SK-N-MC (cell line): ENCODE measurements around the gene ENPP7.

Experiments
- DNase-seq: peaks from one replicate; pipeline ENCODE4 v3.0.0-alpha.2; 2011; ENCODE audit warnings: low read depth, low spot score
- H3K27ac ChIP-seq: fragments of 200-600 bp; sonication (generic); 2 replicates; pipeline ENCODE4 v1.5.1; 2016; ENCODE audit warnings: mixed run types
- H3K36me3 ChIP-seq: fragments of 200-600 bp; sonication (generic); 2 replicates; pipeline ENCODE4 v1.6.1; 2017; ENCODE audit warnings: antibody characterized with exemption, low read length, mixed read lengths; ENCODE audit not compliant: insufficient read depth
- H3K4me3 ChIP-seq: fragments of 200-600 bp; sonication (generic); 2 replicates; pipeline ENCODE4 v1.5.1; 2016
- H3K9ac ChIP-seq: fragments of 200-600 bp; sonication (generic); 2 replicates; pipeline ENCODE4 v1.8.0; 2017; ENCODE audit warnings: mixed run types, mixed read lengths; ENCODE audit not compliant: insufficient read length
- H3K9me3 ChIP-seq: fragments of 200-600 bp; sonication (generic); 2 replicates; pipeline ENCODE4 v1.6.1; 2017; ENCODE audit warnings: low read depth, mild to moderate bottlenecking, antibody characterized with exemption, low read length, moderate library complexity, mixed read lengths
- EZH2 ChIP-seq: fragments of 200-600 bp; sonication (generic); IDR thresholded peaks from one replicate; pipeline ENCODE4 v1.6.1; 2017; ENCODE audit warnings: antibody characterized with exemption
- FOXP2 ChIP-seq: optimal IDR thresholded peaks from 2 replicates; pipeline ENCODE3; 2011; ENCODE audit warnings: mild to moderate bottlenecking, moderate library complexity; ENCODE audit not compliant: insufficient read depth; ENCODE audit errors: extremely low read length, control extremely low read depth
- POLR2AphosphoS5 ChIP-seq: IDR thresholded peaks from 2 replicates; pipeline ENCODE4 v1.6.1; 2012; ENCODE audit warnings: mild to moderate bottlenecking, low read depth, low read length, borderline replicate concordance

The ENPP7 gene

DNA sequence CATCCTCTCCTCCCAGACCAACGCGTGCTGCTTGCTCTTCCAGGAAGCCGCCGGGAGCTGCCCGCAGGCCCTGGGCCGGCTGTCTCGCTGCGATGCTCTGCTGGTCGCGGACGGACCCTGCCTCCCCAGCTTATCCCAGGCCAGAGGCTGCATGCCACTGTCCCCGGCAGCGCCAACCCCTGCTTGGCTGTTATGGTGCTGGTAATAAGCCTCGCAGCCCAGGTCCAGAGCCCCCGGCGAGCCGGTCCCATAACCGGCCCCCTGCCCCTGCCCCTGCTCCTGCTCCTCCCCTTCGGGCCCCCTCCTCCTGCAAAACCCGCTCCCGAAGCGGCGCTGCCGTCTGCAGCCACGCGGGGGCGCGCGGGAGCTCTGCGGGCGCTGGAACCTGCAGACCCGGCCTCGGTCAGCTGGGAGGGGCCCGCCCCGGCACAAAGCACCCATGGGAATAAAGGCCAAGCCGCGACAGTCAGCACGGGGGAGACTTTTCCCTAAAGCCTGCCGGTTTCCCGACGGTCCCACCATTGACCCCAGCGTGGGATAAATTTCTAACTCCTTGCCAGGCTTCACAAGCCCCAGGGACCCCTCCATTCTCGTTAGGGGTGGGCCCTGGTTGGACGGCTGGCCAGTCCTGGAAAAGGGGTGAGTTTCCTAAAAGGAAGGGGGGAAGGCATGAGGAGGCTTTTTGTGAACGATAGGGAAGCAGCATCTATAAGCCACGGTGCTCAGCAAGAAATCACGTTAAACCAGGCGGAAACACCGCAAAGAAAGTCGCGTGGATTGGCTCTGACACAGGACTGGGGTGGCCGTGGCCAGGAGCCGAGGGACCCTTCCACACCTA, 11.2 kb downstream of the ENPP7 start:
- DNase-seq: no peak
- Histone ChIP-seq H3K9me3 (no peaks in the 10 kb centered on the region), H3K27ac (no peak overlapping the region)

DNA sequence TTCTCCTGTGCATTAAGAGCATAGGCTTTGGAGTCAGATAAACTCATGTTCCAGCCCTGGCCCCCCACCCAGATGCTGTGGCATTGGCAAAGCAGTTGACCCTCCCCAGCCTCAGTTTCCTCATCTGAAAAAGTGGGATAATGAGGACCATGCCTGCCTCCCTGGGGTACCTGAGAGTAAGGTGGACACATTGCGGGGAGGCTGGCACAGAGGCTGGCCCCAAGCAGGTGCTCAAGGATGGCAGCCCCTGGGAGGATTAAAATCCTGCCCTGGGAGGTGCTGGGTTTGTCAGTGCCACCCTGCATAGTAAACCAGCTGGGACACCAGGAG, 11.8 kb downstream of the ENPP7 start:
- Histone ChIP-seq H3K9ac (no peak overlapping the region), H3K36me3 (no peaks in the 10 kb centered on the region), H3K4me3 (no peak overlapping the region), H3K9me3 (no peaks in the 10 kb centered on the region), H3K27ac (no peak overlapping the region)
- TF ChIP-seq FOXP2 (no peak), EZH2 (no peak), POLR2AphosphoS5 (no peak)
- no peak for DNase-seq

More for the DNA sequence above, 11.2 kb downstream of the ENPP7 start:
- Histone ChIP-seq H3K4me3 (peak overlapping the region; percentile 74), H3K9ac (peak overlapping the region; percentile 51), H3K36me3 (no peaks in the 10 kb centered on the region)
- no peak for TF ChIP-seq EZH2
- TF ChIP-seq FOXP2: no peak
- TF ChIP-seq POLR2AphosphoS5: no peak

- Histone ChIP-seq H3K4me3 (no peak overlapping the region), H3K27ac (no peak overlapping the region), H3K9me3 (no peaks in the 10 kb centered on the region), H3K9ac (no peak overlapping the region), H3K36me3 (no peaks in the 10 kb centered on the region)
- TF ChIP-seq POLR2AphosphoS5: no peak
- TF ChIP-seq FOXP2: no peak
- no peak for TF ChIP-seq EZH2
- DNase-seq: no peak
Measured at GRCh38 chr17:79742951-79743476, 12.3 kb downstream of the ENPP7 start.

DNA sequence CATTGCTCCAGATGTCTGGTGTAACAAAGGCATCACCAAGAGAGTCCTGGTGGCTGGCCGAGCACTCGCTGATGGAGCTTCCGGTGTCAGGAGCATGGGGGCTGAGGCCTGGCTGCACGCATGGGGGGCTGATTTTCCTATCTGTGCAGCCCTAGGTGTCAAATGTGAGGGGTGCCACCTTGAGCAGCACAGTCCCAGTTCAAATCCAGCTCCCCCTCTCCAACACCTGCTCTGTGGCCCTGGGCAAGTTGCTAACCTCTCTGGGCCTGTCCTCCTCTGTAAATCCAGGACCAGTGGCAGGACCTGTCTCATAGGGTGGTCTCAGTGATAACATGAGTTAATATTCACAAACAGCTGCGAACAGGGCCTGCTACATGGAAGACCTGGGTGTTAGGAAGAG, 12.9 kb downstream of the ENPP7 start:
- H3K9me3 ChIP-seq: no peaks in the 10 kb centered on the region
- TF ChIP-seq FOXP2 (no peak), EZH2 (no peak), POLR2AphosphoS5 (no peak)
- no peak for DNase-seq
- H3K9ac ChIP-seq: no peak overlapping the region
- H3K36me3 ChIP-seq: no peaks in the 10 kb centered on the region
- no peak overlapping the region for H3K4me3 ChIP-seq
- no peak overlapping the region for H3K27ac ChIP-seq

GRCh38 chr17:79745641-79746105, 14.9 kb downstream of the ENPP7 start:
- H3K4me3 ChIP-seq: no peak overlapping the region
- no peaks in the 10 kb centered on the region for H3K9me3 ChIP-seq
- no peak overlapping the region for H3K27ac ChIP-seq
- no peak for DNase-seq
- H3K36me3 ChIP-seq: no peaks in the 10 kb centered on the region
- no peak overlapping the region for H3K9ac ChIP-seq
- TF ChIP-seq FOXP2: no peak
- TF ChIP-seq POLR2AphosphoS5: no peak

DNA sequence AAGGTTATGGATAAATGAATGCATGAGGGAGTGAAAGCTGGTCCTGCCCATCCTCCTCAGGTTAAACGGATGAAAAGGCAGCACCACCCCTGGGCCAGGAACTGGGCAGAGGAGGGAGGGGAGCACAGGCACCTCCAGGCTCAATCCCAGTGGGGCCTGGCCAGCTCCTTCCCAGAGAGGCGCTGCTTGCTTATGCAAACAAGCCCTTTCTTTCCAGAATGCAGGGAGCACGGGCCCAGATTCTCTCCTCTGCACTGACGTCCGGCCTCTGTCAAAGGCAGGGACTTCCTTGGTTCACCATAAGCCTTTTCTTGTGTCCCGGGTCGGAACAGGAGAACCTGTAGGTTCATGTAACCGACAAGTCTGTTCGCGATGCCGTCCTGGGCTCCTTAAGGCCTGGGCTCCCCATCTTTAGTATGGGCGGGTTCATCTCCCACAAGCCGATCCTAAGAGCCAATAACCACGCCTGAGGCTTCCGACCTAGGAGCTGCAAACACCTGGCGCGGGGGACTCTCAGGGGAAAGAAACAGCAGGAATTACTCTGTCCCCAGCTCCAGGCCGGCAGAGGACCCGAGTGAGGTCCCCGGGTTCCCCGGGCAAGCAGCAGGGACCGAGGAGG, 16.3 kb downstream of the ENPP7 start:
- no peak overlapping the region for H3K4me3 ChIP-seq
- DNase-seq: no peak
- no peaks in the 10 kb centered on the region for H3K9me3 ChIP-seq
- no peaks in the 10 kb centered on the region for H3K36me3 ChIP-seq
- no peak for TF ChIP-seq EZH2
- no peak for TF ChIP-seq POLR2AphosphoS5
- no peak for TF ChIP-seq FOXP2
- H3K27ac ChIP-seq: no peak overlapping the region
- H3K9ac ChIP-seq: no peak overlapping the region

DNA sequence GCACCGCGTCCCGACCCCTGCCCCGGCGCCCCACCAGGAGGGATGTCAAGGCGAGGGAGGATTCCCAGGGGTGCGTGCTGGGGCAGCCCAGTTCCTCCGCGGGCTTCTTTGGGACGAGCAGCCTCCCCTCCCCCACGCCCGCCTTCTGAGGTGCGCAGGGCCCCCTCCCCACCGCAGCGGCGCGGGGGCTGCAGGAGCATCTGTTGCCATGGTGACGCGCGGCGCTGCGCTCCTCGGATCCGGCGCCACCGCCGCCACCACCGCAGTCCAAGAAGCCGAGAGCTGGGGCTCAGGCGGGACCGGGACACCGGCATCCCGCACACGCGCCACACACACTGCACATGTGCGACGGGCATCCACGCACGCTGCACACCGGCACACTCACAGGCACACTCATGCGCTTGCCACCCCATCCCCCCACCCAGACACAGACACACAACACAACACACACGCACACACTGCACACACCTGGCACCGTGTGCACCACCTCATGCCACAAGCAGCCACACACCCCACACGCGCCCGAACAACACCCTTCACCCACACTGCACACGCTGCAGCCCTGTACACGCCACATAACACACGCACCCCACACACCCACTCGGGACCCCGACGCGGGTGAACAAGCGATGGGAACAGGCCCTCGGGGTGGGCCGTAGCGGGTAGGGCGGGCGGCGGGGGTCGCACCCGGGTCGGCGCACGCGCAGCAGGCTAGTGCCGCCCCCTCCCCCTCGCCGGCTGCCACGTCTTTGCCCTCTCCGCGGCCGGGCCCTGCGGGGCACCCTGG, 17.0 kb downstream of the ENPP7 start:
- DNase-seq: no peak
- Histone ChIP-seq H3K36me3 (no peaks in the 10 kb centered on the region), H3K4me3 (no peak overlapping the region), H3K9ac (no peak overlapping the region), H3K9me3 (no peaks in the 10 kb centered on the region), H3K27ac (no peak overlapping the region)
- TF ChIP-seq FOXP2 (no peak), EZH2 (no peak), POLR2AphosphoS5 (no peak)

DNA sequence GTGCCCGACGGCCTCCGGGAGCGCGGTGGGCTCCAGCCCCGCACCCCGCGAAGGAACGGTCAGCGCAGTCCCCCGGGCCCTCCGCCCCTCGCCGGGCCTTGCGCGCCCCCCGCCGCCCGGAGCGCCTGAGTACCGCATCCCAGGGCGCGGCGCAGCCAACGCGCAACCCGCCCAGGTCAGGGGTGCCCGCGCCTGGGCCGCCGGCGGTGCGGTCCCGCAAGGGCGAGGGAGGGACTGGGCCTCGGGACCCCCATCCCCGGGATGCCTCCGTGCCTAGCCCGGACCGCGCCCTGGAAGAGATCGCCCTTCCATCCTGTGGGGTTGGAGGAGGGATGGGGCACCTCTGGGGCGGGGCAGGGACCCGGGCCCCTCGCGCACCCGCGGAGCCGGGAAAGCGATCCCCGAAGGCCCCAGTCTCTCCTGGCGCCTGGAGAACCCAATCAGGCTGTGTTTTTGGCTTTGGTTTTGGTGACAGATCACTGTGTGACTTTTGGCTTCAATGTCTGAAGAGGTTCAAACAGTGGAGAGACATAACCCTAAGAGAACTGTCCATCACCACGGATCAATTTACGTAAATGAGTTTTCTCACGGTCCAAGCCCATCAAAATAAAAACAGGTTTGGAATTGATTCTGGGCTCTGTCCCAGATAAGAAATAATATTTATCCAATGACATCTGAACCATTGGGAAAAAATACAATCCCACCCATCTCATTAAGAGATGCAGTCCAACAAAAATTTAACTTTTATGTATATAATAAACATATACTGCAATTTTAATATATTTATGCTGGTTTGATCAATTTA, 17.8 kb downstream of the ENPP7 start:
- H3K9ac ChIP-seq: no peak overlapping the region
- no peak for DNase-seq
- H3K27ac ChIP-seq: no peak overlapping the region
- H3K4me3 ChIP-seq: no peak overlapping the region
- H3K36me3 ChIP-seq: no peaks in the 10 kb centered on the region
- H3K9me3 ChIP-seq: no peaks in the 10 kb centered on the region
- no peak for TF ChIP-seq FOXP2
- no peak for TF ChIP-seq EZH2
- no peak for TF ChIP-seq POLR2AphosphoS5
